22Rv1 (cell line): ENCODE data around the gene SCLT1.

ENCODE experiments used
- ZFX ChIP-seq: fragments of 450-650 bp; IDR thresholded peaks from 2 replicates; pipeline ENCODE4 v1.6.1; 2017; ENCODE audit warnings: antibody characterized with exemption, borderline replicate concordance
- TF ChIP-seq, protein P1 (sequence below): fragments of 450-650 bp; IDR thresholded peaks from 2 replicates; pipeline ENCODE4 v1.5.1; 2017; ENCODE audit warnings: mild to moderate bottlenecking

DNA sequence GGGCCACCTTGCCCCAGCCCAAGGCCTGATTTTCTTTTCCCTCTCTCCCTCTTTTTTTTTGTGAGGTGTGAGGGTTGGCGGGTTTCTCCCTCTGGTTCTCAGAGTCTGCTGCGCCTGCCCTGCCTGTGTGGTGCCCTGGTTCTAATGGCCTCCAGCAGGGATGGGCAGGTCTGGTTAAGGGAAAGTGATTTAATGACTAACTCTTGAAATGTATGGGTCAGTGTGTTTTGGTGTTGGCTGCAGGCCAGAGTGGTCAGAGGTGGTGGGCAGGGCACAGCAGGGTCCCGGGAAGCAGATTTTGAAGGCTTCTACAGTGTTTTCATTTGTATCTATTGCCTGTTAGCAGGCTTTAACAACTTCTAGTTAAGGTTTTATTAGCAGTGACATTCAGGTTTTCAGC, 244.9 kb downstream of the SCLT1 start:
- TF ChIP-seq, protein P1, sequence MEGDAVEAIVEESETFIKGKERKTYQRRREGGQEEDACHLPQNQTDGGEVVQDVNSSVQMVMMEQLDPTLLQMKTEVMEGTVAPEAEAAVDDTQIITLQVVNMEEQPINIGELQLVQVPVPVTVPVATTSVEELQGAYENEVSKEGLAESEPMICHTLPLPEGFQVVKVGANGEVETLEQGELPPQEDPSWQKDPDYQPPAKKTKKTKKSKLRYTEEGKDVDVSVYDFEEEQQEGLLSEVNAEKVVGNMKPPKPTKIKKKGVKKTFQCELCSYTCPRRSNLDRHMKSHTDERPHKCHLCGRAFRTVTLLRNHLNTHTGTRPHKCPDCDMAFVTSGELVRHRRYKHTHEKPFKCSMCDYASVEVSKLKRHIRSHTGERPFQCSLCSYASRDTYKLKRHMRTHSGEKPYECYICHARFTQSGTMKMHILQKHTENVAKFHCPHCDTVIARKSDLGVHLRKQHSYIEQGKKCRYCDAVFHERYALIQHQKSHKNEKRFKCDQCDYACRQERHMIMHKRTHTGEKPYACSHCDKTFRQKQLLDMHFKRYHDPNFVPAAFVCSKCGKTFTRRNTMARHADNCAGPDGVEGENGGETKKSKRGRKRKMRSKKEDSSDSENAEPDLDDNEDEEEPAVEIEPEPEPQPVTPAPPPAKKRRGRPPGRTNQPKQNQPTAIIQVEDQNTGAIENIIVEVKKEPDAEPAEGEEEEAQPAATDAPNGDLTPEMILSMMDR, result no peak
- TF ChIP-seq ZFX, result no peak
